GM21786 (cell line): ENCODE data around the gene ENPP1.
"Not testable (repeated sequence)": the region's sequence is repeated elsewhere in the genome, so short reads cannot be mapped to it uniquely, and the experiment has no call there.

ENCODE experiments used
- ATAC-seq: cut with Tn5 transposase; IDR thresholded peaks from one replicate; pipeline ENCODE4 v1.9.1; 2021; ENCODE audit not compliant: unreplicated experiment

ENPP1 gene

GRCh38 chr6:131828080-131828479, 20.3 kb downstream of the ENPP1 start:
- ATAC-seq, result no peak

- ATAC-seq, result no peak
These were observed 21.1 kb downstream of the ENPP1 start for GRCh38 chr6:131828951-131829350.

GRCh38 chr6:131831392-131831791, 23.6 kb downstream of the ENPP1 start:
- no peak for ATAC-seq

- no peak for ATAC-seq
These were observed 24.1 kb downstream of the ENPP1 start for GRCh38 chr6:131831886-131832285.

GRCh38 chr6:131832363-131832762, 24.5 kb downstream of the ENPP1 start:
- no peak for ATAC-seq

- ATAC-seq, result no peak
These were observed 30.2 kb downstream of the ENPP1 start for GRCh38 chr6:131838051-131838450.

GRCh38 chr6:131839388-131839787, 31.6 kb downstream of the ENPP1 start:
- ATAC-seq, result no peak

GRCh38 chr6:131840441-131840840, 32.6 kb downstream of the ENPP1 start:
- ATAC-seq, result no peak

- no peak for ATAC-seq
These were observed 33.2 kb downstream of the ENPP1 start for GRCh38 chr6:131840936-131841583.

GRCh38 chr6:131843768-131844167, 35.9 kb downstream of the ENPP1 start:
- no peak for ATAC-seq

- ATAC-seq, result no peak
These were observed 36.5 kb downstream of the ENPP1 start for GRCh38 chr6:131844243-131844841.

- no peak for ATAC-seq
These were observed 38.3 kb downstream of the ENPP1 start for GRCh38 chr6:131846023-131846663.

GRCh38 chr6:131846905-131847304, 39.1 kb downstream of the ENPP1 start:
- ATAC-seq, result no peak

- ATAC-seq, result no peak
These were observed 42.0 kb downstream of the ENPP1 start for GRCh38 chr6:131849799-131850198.

GRCh38 chr6:131851049-131851769, 43.4 kb downstream of the ENPP1 start:
- ATAC-seq, result no peak

GRCh38 chr6:131852200-131852599, 44.4 kb downstream of the ENPP1 start:
- no peak for ATAC-seq

GRCh38 chr6:131854803-131855202, 47.0 kb downstream of the ENPP1 start:
- ATAC-seq, result no peak

GRCh38 chr6:131858765-131859415, 51.1 kb downstream of the ENPP1 start:
- ATAC-seq, result no peak

GRCh38 chr6:131859658-131860057, 51.8 kb downstream of the ENPP1 start:
- ATAC-seq, result not testable (repeated sequence)

GRCh38 chr6:131861381-131861780, 53.6 kb downstream of the ENPP1 start:
- ATAC-seq, result no peak

GRCh38 chr6:131862476-131862875, 54.7 kb downstream of the ENPP1 start:
- ATAC-seq, result no peak
